Measurements from ENCODE around the gene ATP10B.

The ATP10B gene

DNA sequence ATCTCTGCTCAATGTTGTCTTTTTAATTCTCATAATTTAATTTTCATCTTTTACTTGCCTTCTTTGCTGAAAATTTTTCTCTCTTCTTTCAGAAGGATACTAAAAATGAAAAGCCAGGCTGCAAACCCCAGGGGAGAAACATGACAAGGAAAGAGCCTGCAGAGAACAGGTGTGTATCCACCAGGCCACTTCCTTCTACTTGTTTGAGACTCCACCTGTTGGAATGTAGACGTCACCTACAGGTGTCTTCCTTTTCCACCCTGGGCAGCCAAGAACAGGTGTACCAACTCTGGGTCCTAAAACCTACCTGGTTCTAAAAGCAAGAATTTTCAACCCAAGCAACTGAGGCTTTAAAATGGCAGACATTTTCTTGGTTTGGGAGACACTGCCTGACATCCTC is 166.8 kb downstream of the ATP10B start:
- no peak for DNase-seq

DNA sequence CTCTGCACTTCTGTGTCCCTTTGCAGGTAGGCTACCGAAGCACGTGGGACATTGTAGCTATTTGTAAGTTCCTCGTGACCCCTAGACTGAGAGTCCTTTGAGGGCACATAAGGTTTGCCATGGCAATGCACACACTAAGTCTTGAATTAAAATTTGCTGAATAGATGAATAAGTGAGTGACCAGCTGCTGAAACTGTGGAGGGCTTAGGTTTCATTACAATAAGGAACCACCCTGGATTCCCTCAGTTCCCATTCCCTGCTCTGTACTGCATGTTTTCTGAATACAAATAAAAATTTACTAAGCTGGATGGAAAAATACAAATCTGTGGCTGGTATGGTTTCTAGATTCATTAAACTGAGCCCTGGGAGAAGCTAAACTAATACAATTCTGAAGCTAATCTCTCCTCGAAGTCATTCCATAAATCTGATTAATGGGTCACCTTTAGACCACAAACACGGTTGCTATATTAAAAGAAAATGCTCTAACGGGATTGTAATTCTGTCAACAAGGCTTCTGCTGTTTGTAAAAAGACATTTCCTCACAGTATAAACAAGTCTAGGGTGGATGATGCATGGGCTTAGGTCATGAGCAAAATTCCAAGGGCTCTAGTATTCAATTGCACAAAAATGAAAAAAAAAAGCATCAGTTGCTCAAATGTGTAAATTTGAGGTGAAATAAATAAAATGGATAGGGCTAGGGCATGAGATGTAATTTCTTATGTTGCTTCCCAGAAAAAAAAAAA is 172.3 kb downstream of the ATP10B start:
- no peak for DNase-seq

DNA sequence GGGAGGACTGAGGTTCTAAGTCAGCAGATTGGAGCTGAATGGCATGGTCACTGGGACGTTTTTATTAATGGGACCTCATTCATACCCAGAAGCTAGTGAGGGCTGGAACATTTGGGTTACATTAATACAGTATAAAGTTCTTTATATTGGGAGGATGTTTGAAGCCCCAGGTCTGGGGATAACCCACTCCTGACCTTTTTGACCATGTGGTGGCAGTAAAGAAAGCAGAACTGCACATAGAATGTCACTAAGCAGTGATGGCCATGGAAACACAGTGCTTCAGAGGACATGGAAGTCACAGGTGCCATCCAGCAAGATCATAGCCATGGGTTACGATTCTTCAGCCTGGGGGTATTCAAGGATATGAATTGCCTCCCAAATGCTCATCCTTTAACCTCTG is 176.0 kb downstream of the ATP10B start:
- no peak for DNase-seq

DNA sequence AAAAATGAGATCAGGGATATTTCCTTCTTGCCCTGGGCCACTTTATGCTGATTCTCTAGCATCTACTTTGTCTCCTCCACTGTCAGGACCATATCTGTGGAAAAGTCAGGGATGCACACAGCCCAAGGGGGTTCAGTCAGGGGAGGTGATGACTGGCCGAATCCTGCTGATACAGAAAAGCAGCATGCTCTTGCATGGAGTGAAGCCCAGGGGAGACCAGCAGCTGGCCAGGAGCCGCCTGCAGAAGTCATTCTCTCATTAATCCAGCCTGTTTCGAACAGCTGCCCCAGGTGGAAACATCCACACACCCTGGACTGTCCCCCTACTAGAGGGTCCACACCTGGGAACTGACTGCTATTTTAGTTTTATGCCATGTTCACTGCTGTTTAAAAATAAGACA is 177.1 kb downstream of the ATP10B start:
- no peak for DNase-seq

DNA sequence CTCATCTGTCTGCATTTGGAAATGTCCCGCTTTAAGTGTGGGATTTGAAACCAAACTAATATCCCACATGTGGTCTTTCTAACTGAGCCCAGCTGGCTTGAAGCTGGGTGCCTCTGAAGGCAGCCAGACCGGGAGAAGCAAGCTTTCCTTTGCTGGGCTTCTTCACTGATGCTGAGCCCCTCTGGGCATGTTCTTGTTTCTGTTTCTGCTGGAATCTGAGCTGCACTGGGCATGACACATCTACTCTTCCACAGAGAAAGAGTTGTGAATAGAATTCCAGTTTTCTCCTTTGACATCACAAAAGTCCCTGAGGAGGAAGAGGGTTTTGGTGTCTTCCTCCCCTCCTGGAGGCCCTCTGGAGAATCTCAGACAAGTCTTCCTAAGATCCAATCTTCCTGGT is 179.5 kb downstream of the ATP10B start:
- DNase-seq: no peak

DNA sequence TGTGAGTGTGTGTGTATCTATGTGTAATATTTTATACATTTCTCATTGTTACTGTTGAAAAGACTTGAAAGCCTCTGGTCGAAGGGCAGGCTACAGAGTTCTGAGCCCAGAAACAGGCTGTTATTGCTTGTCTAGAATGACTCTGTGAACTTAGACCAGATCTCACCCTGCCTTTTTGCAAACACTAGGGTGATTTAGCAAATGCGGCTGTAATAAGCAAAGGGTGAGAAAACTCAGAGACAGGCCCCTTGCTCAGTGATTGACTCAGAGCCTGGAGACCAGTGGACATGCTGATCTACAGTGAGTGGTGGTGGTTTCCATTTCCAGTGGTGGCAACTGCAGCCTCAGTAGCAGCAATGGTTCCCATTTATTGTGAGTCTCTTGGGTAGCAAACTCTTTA is 183.7 kb downstream of the ATP10B start:
- DNase-seq: no peak

DNA sequence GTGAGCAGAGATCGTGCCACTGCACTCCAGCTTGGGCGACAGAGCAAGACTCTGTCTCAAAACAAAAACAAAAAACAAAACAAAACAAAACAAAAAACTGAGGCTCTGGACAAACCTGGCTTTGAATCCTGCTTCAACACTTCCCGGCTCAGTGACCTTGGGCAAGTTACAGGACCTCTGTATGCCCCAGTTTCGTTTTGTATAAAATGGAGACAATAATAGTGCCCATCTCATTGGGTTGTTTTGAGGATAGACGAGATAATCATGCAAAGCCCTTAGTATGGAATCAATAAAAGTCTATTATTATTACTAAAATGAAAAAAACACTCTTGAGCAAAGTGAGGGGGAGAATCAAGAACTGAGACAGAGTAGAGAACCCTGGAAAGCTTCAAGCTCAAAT is 184.9 kb downstream of the ATP10B start:
- no peak for DNase-seq

DNA sequence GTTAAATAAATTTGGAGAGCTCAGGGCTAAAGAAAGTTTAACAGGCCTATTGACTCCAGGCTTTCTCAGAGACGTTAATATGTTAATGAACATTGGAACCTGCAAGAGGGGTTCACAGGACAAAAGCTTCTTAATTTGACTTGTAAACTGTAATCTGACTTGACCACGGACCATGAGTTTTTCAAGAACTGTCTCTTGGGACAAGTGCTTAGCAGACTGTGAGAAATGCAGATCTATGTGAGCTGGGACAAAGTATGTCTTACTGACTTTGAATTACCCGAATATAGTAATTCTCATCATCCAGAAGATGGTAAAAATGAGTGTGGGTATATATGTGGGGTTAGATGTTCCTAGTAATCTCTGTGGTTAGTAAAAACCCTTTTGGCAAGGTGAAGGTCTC is 186.6 kb downstream of the ATP10B start:
- DNase-seq: no peak

DNA sequence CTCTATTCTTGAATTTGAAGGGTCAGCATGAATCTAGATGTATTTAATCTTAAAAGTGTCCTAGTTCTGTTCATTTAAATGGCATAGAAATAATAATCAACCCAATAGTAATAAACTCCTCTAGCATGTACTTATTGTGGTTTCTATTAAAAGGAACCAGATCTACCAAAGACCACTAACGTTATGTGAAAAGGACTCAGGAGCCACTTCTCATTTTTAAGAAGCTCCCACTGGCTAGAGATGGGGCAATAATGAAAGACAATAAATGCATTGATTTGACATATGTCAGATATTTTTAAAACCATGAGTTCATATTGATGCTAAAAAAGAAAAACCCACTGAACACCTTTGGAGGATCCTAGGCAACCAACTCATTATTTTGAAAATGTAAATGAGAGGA is 191.9 kb downstream of the ATP10B start:
- no peak for DNase-seq

DNA sequence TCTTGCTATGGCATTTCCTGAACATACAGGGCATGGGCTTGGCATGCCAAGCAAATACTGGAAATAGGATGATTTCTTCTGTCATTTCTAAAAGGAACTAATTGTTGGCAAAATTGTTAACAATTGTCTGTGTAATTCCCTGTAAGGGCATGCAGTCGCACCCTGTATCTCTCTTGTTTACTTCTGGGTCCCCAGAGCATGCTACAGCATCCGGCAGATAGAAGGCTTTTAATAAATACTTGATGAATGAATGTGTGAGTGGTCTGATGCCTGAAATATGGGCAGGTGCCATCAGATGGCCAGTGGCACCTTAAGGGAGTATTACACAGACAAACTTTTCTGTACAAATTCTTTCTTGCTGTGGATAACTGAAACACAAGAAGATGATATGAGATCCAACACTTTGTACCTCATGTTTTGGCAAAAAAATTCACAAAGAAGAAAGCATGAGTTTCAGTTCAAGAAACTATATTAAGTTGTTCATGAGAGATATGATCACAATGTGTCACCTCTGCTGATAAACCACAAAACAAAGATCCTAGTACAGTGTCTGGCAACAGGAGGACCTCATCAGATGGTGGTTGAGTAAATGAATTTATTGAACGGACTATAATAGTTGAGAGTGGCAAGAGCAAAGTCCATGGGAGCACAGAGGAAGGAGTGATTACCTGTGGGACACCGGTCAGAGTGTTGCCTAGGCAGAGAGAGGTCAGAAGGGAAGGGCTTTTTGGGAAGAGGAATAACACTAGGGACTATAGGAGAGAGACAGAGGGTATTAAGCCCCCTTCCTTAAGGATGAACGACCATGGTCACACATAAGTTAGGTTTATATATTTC is 194.2 kb downstream of the ATP10B start:
- no peak for DNase-seq

DNA sequence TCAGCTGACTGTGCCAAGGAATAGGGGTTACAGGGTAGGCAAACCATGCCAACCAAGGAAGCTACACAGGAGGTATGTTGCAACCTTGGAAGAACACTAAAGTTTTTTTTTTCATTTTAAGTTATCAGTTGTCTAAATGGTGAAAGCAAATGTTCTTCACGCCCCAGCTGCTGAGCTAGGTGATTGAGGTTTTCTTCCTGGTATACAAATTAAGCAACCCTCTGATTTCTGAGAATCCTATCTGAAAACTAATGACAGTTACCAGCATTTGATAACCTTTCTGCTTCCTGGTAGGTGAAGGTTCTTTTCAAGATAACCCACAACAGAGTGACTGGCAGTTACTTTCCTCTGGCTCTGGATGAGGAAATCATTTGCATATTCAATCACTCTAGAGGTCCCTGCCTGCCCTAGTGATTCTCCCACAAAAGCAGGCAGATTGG is 194.9 kb downstream of the ATP10B start:
- no peak for DNase-seq

DNA sequence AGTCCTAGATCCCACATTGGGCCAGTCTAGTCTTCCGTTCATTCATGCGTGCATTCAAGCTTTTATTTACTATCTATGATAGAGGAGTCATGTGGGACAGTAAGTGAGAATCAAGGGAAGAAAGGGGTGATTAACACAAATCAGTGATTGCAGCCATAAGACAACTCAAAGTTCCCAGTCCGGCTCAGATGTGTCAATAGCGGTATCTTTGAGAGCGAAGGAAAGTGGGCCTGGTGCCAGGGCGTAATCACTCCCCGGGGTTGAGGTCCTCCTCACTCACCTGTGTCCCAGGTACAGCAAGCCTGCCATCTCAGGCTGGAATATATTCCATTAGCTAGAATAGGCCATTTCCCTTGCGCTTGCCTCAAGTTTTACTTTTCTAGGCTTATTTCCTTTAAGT is 196.3 kb downstream of the ATP10B start:
- no peak for DNase-seq

DNA sequence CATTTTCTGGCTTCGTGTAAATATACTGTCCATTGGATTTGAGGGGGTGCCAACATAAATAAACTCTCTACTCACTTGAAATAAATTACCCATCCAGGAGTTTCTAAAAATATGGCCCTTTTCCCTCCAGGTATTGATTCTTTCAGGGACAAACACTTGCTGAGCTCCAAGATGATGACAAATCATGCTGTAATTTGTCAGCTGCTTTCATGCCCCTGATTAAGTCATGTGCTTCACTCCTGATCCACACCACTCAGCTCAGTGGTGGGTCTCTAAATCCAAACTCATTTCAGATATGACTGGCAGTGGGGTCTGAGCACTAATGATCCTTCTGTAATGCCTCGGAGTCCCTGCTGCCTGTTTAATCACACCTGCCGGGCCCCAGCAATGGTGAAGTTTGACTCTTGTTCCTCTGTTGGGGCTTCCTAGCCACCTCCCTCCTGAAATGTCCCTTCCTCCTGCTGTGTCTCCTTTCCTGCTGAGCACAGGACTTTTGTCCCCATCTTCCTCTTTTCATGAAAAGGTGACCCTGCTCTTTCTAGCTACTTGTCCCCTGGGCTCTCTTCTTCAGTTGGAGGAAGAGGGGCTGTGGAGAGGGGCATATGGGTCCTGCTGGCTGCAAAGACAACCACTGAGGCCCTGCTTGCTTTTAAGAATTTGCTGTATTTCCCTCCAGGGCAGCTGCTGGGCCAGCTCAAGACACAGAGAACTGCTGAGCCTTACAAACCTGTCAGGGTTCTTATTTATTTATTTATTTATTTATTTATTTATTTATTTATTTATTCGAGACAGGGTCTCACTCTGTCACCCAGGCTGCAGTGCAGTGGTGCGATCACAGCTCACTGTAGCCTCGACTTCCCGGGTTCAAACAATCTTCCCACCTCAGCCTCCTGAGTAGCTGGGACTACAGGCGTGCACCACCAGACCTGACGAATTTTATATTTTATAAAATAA is 200.0 kb downstream of the ATP10B start:
- DNase-seq: no peak

DNA sequence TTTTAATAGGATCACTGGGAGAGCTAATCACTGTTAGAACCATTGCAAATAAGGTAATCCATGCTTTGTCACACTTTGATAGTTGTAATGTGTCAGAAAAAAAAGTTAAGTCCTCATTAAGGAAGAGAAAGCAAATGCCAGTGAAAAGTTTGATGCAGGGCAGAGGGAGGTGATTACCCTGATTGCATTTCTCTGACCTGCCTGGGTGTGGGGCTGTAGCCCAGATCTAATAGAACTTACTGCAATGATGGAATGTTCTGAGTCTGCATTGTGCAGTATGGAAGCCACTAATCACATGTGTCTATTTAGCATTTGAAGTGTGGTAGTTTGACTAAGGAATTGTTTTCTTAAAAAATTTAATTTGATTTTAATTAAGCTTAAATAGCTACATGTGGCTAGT is 202.7 kb downstream of the ATP10B start:
- DNase-seq: no peak

DNA sequence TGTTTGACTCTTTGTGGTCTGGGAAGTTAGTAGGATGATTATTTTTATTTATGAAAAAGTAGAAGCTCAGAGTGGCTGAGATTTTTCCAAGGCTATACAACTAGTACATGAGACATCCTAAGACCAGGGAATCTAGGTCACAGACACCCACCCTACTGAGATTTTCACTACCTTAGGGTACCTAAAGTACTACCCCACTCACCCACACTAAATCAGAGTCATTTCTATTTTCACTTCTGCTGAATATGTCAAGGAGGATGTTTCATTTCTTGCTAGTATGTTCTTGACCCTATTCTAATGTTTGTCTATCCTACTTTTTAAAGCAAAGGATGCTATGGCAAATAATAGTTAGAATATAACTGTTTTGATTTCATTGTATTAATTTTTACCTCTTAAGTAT is 206.0 kb downstream of the ATP10B start:
- no peak for DNase-seq

DNA sequence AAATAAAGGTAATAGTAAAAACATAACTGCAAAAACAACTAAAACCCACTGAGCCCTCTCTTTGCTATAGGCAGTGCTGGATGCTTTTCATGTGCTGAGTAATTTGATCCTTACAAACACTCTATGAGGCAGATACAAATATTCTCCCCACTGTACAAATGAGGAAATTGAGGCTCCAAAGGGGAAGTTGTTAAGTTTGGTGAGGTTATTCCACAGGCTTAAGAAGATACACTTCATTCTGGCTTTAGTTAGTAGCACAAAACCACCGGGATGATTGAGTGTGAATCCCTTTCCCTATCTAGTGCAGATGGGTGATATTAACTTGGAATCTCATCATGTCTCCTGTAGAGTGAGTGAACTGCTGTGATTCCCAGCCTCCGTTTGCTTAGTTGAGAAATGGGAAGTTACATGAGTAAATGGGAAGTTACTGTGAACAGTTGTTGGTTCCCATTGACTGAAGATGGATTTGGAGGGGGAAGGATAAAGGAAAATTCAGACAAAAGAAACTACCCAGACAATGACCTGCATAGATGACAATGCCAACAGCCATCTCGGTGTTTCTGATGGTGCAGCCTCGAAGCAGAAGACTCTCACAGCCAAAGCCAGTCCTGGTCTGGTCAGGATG is 208.3 kb downstream of the ATP10B start:
- DNase-seq: no peak

DNA sequence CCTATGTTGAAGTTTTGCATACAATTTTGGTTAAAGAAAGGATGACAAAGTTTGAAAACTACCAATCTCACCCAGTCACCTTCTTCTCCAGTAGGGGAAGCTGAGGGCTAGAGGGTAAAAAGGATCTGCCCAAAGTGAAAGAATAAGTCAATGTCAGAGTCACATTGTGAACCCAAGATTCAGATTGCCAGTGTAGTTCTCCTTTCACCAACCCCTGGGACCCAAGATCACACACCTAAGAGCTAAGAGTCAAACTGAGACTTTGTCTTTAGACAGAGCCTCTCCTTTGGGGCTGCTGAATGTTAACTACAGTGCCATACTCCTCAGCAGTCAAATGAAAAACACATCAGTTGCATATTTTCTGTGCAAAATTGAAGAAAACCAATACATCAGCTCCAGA is 210.6 kb downstream of the ATP10B start:
- DNase-seq: no peak

DNA sequence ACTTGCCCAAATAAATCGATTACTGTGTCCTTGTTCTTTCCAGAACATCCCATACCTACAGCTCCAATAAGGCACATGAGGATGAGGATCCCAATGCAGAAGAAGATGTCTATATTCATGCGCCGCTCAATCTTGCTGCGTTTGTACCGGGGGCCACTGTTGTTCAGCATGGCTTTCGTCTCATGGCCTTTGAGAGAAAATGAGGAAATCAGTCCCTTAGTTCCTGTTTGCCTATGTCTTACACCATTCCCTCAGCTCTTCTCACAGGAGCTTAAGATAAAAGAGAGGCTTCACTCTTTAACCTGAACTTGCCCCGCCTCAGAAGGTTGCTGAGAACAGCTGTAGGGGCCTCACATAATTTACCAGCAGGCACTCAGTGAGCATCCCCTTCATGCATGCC is 211.6 kb downstream of the ATP10B start:
- DNase-seq: no peak

DNA sequence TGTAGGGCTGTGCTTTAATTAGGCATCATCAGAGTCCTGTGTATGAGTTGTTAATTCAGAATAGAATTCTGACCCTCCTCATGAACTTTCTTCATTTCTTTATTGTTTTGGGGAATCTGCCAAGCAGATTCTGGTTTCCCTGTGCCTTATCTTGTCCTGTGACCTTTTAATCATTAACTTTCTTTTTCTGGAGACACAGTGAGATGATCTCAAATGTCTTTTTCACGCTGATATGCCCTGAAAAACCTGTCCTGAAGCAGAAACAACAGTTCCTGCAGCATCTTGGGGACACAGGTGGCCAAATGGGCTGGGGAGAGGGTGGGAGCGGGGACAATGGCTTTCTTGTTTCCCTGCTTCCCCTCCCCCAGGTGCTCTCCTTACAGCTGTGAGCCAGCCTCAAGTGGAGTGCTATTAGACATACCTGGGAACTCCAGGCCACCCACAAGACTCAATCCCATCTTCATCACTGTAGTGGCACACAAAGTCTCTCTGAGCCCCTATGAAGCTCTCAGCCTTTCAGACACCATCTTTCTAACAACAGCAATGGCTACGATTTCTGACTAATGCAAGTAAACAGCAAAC is 213.8 kb downstream of the ATP10B start:
- DNase-seq: no peak

DNA sequence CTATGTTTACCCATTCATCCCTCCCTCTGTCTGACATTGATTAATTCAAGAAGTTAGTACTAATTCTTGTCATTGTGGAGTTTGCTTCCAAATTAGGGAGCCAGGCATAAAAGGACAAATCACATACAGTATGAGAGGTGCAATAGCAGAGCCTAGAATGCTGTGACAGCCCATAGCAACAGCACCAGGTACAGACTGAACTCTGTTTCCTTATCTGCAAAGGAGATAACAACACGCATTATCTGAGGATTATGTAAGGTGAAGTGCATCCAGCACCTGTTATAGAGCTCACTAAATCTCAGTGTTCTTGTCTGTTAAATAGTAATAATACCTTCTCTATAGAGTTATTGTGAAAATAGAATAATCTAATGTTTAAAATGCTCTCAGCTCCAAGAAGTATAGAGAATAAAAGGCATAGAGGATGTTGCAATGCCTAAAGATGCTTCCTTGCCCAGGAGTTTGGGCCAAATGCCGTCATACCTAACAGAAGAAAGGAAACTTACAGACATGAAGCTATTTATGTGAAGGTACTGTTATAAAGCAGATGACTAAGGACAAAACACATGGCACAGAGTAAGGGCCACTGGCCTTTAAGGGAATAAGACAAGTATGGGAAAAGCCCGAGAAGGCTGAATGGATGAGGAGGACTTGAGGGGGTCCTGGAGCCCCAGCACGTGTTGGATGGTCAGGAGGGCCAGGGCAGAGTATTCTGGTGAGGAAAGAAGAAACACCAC is 214.5 kb downstream of the ATP10B start:
- no peak for DNase-seq

DNA sequence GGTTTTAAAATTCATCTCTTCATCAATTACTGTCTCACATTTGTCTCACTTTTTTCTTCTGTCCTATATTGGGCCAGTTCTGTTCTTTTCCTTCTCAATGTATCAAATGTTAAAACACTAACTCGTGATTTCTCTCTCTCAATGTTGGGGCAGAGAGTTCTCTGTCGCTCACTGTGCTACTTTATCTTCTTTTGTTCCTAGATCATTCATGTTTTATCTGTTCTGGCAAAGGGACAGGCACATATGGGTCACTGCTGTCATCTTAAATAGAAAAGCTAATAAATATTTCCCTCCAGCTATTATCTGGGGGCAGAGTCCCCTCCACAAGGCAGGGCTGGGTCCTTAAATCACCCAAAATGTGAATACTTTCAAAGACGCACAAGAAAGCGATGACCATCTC is 216.3 kb downstream of the ATP10B start:
- no peak for DNase-seq

DNA sequence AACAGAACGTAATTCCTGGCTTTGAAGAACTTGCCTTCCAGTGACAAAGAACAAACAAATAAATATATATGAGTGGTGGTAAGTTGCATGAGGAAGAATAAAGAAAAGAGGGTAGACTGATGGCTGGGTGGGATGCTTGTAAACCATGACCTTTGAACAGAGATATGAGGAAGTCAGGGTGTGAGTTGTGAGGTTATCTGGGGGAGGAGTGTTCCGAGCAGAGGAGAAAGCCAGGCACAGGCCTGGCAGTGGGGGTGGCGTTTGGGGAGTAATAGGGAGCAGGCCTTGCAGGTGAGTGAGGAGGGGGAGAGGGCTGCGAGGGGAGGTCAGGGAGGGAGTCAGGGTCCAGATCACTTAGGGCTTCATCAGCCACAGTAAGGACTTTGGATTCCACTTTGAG is 217.0 kb downstream of the ATP10B start:
- DNase-seq: no peak
